Measurements from ENCODE around the gene SLC17A1.

GRCh38 chr6:25735261-25735660, 96.6 kb downstream of the SLC17A1 start:
- TF ChIP-seq CTCF (IDR thresholded peaks at IDR 0.05), result no peak
- TF ChIP-seq POLR2A (IDR thresholded peaks at IDR 0.05; ENCODE audit: low read depth), result no peak

Measured in esophagus muscularis mucosa (tissue), 3 donors.